HG03457 (cell line): ENCODE measurements around the gene CYP4B1.
"Not testable (repeated sequence)": the region's sequence is repeated elsewhere in the genome, so short reads cannot be mapped to it uniquely, and the experiment has no call there.

Source experiments
- ATAC-seq: cut with Tn5 transposase; IDR thresholded peaks from one replicate; pipeline ENCODE4 v1.9.1; 2021; ENCODE audit warnings: moderate number of reproducible peaks; ENCODE audit not compliant: unreplicated experiment

CYP4B1 gene

GRCh38 chr1:46812996-46813857 is 14.4 kb downstream of the CYP4B1 start:
- no peak for ATAC-seq

DNA sequence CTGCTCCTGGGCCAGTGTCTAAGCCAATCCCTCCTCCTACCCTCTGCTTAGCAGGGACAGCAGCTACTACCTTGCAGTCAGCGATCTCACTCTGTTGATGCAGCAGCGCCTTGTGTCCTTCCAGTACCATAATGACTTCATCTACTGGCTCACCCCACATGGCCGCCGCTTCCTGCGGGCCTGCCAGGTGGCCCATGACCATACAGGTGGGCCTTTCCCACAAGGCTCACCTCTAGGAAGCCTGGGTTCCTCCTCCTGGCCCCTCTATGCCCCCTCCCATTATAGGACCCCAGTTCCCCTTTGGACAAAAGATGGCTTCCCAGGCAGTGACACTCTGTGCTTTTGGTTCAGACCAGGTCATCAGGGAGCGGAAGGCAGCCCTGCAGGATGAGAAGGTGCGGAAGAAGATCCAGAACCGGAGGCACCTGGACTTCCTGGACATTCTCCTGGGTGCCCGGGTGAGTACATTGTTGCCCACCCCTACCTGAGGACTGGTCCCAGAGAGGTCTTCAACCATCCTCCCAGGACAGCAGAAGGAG is 15.1 kb downstream of the CYP4B1 start:
- no peak for ATAC-seq

DNA sequence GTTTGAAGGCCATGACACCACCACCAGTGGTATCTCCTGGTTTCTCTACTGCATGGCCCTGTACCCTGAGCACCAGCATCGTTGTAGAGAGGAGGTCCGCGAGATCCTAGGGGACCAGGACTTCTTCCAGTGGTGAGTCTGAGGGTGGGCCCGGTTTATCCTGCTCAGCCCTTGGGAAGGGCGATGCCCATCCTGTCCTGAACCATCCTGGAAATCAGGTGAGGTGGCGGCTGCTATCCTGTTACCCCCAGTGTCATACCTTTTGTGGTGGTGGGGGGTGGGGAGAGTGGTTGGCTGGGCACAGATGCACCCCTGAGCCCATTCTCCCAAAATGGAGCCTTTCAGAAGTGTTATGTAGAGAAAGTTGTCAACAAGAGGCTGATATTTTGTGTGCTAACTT is 16.3 kb downstream of the CYP4B1 start:
- ATAC-seq: no peak

- ATAC-seq: no peak
These were observed 18.1 kb downstream of the CYP4B1 start for GRCh38 chr1:46816930-46817329.

- ATAC-seq: no peak
These were observed 19.0 kb downstream of the CYP4B1 start for GRCh38 chr1:46817814-46818213.

GRCh38 chr1:46818591-46818990 is 19.7 kb downstream of the CYP4B1 start:
- ATAC-seq: no peak

DNA sequence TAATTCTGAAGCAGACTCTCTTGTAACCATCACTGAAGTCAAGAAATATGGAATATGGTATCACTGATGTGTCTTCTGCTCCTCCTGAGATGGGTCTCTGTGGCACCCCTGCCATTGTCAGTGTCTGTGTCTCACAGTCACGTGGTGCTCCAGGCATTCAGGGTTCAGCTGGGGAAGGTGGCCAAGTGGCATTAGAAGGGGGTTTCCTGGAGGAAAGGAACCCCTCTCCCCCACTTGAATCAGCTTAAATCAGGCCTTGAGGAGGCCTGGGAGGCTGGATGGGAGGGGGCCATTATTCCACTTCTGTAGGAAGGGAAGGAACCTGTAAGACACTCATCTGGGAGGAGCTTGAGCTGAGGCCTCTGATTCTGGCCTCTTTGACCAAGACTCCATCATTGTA is 20.5 kb downstream of the CYP4B1 start:
- ATAC-seq: no peak

- ATAC-seq: no peak
These were observed 21.2 kb downstream of the CYP4B1 start for GRCh38 chr1:46820076-46820475.

DNA sequence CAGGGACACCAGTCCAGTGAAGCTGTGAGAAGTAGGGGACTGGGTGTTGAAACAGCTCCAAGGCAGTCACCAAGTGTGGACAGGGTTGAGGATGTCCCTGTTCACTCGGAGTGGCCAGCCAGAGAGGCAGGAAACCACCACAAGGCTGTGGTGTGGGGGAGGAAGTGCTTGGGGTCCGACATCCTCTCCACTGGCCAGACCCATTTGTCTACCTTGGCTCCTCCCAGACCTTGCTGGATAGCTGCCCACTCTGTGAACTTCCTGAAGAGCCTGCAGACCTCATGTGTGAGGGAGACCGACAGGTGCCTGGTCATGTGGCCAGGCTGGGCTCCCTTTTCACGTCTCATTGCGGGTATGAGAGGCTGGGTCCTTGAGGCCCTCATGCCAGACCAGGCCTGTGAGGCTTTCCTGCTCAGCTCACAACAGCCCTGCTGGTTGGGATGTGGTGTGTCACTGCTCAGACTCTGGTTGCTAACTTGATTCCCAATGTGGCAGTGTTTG is 21.8 kb downstream of the CYP4B1 start:
- no peak for ATAC-seq

DNA sequence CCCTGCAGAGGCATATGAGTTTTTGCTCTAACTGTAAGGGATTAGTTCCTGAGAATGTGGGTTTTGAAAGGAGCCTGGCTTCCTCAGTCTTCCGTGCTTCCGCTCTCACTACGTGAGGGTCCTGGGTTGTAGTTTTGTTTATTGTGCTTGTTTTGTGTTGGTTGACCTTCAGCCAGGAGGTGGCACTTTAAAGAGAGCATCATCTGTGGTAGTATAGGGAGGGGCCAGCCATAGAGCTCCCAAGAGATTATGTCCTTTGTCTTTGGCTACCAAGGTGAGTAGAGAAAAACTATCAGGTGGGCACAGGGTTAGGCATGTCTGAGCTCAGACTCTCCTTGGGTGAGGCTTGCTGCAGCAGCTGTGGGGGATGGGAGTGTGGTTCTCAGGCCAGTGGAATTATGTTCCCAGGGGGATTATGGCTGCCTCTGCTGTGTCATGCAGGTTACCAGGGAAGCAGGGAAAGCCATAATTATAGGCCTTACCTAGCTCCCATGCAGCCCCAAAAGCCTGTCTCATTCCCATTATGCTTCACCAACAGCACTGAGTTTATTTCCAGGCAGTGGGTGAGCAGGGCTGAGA is 23.5 kb downstream of the CYP4B1 start:
- ATAC-seq: no peak

GRCh38 chr1:46823151-46823550 is 24.3 kb downstream of the CYP4B1 start:
- no peak for ATAC-seq

GRCh38 chr1:46826892-46827291 is 28.0 kb downstream of the CYP4B1 start:
- not testable (repeated sequence) for ATAC-seq

GRCh38 chr1:46830665-46831322 is 31.9 kb downstream of the CYP4B1 start:
- ATAC-seq: no peak

DNA sequence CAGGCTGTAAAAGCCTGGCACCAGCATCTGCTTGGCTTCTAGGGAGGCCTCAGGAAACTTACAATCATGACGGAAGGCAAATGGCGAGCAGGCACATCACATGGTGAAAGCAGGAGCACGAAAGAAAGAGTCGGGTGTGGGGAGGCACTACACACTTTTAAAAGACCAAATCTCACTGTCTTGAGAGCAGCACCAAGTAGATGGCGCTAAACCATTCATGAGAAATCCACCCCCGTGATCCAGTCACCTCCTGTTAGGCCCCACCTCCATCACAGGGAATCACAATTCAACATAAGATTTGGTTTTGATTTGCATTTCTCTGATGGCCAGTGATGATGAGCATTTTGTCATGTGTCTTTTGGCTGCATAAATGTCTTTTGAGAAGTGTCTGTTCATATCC is 36.6 kb downstream of the CYP4B1 start:
- not testable (repeated sequence) for ATAC-seq

GRCh38 chr1:46846386-46846785 is 47.5 kb downstream of the CYP4B1 start:
- not testable (repeated sequence) for ATAC-seq

- not testable (repeated sequence) for ATAC-seq
These were observed 58.8 kb downstream of the CYP4B1 start for GRCh38 chr1:46857660-46858065.

GRCh38 chr1:46862348-46862747 is 63.5 kb downstream of the CYP4B1 start:
- no peak for ATAC-seq
